ENCODE results near the gene HS6ST3.

The HS6ST3 gene

DNA sequence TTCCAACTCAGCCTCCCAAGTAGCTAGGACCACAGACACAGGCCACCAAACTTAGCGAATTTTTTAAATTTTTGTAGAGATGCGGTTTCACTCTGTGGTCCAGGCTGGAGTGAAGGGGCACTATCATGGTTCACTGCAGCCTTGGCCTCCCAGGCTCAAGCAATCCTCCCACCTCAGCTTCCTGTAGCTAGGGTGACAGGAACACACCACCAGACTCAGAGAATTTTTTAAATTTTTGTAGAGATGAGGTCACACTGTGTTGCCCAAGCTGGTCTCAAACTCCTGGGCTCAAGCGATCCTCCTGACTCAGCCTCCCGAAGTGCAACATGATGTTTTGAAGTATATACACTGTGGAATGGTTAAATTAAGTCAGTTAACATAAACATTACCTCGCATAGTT lies 640.8 kb downstream of the HS6ST3 start:
- Histone ChIP-seq H3K27ac (ENCODE audit: low read depth, low read length, poor library complexity, severe bottlenecking) (no peak overlapping the region), H2AFZ (ENCODE audit: low read length) (no peak overlapping the region), H3F3A (ENCODE audit: insufficient read depth, low read length) (no peaks in the 10 kb centered on the region), H3K4me3 (ENCODE audit: low read depth, low read length, poor library complexity, severe bottlenecking) (no peak overlapping the region), H3K4me1 (ENCODE audit: insufficient read depth, low read length, severe bottlenecking) (no peaks in the 10 kb centered on the region), H3K79me2 (ENCODE audit: insufficient read depth, low read length) (no peaks in the 10 kb centered on the region), H3K9me2 (ENCODE audit: low read depth, low read length) (no peaks in the 10 kb centered on the region), H3K36me3 (ENCODE audit: insufficient read depth, low read length) (no peaks in the 10 kb centered on the region), H3K4me2 (ENCODE audit: low read length) (no peak overlapping the region), H4K20me1 (ENCODE audit: insufficient read depth, low read length) (no peaks in the 10 kb centered on the region), H3K9me3 (ENCODE audit: low read length) (no peaks in the 10 kb centered on the region), H3K27me3 (ENCODE audit: insufficient read depth, low read length) (no peaks in the 10 kb centered on the region), H3K9ac (ENCODE audit: low read length) (no peak overlapping the region)
- TF ChIP-seq EZH2 (IDR thresholded peaks at IDR 0.05; ENCODE audit: borderline replicate concordance, low read length): no peak
- TF ChIP-seq, protein P1, sequence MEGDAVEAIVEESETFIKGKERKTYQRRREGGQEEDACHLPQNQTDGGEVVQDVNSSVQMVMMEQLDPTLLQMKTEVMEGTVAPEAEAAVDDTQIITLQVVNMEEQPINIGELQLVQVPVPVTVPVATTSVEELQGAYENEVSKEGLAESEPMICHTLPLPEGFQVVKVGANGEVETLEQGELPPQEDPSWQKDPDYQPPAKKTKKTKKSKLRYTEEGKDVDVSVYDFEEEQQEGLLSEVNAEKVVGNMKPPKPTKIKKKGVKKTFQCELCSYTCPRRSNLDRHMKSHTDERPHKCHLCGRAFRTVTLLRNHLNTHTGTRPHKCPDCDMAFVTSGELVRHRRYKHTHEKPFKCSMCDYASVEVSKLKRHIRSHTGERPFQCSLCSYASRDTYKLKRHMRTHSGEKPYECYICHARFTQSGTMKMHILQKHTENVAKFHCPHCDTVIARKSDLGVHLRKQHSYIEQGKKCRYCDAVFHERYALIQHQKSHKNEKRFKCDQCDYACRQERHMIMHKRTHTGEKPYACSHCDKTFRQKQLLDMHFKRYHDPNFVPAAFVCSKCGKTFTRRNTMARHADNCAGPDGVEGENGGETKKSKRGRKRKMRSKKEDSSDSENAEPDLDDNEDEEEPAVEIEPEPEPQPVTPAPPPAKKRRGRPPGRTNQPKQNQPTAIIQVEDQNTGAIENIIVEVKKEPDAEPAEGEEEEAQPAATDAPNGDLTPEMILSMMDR (IDR thresholded peaks at IDR 0.05; ENCODE audit: low read length): no peak

DNA sequence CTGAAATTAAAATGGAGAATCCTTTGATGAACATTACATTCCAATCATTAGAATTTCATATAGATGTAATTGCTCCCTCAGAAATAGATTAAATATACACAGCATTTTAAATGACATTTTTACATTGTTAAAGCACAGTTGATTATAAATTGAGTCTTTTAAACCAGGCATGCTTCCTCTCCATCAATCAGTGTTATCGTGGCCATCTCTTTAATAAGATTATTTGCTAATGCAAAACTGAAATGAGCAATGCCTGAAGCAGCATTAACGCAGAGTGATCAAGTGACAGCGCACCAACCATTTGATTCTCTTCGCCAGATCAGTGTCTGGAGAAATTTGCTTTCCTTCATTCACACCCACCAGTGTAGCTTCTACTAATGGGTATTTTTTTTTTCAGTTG lies 644.6 kb downstream of the HS6ST3 start:
- H3K79me2 ChIP-seq (ENCODE audit: insufficient read depth, low read length): no peaks in the 10 kb centered on the region
- TF ChIP-seq, protein P1 (IDR thresholded peaks at IDR 0.05; ENCODE audit: low read length): no peak
- no peak for TF ChIP-seq EZH2 (IDR thresholded peaks at IDR 0.05; ENCODE audit: borderline replicate concordance, low read length)
- H4K20me1 ChIP-seq (ENCODE audit: insufficient read depth, low read length): no peaks in the 10 kb centered on the region
- H3K27ac ChIP-seq (ENCODE audit: low read depth, low read length, poor library complexity, severe bottlenecking): no peak overlapping the region
- no peak overlapping the region for H3K9ac ChIP-seq (ENCODE audit: low read length)
- H3F3A ChIP-seq (ENCODE audit: insufficient read depth, low read length): no peaks in the 10 kb centered on the region
- no peak overlapping the region for H3K4me2 ChIP-seq (ENCODE audit: low read length)
- no peaks in the 10 kb centered on the region for H3K9me2 ChIP-seq (ENCODE audit: low read depth, low read length)
- H3K4me3 ChIP-seq (ENCODE audit: low read depth, low read length, poor library complexity, severe bottlenecking): no peak overlapping the region
- H3K27me3 ChIP-seq (ENCODE audit: insufficient read depth, low read length): no peaks in the 10 kb centered on the region
- H2AFZ ChIP-seq (ENCODE audit: low read length): no peak overlapping the region
- no peaks in the 10 kb centered on the region for H3K4me1 ChIP-seq (ENCODE audit: insufficient read depth, low read length, severe bottlenecking)
- H3K36me3 ChIP-seq (ENCODE audit: insufficient read depth, low read length): no peaks in the 10 kb centered on the region
- no peaks in the 10 kb centered on the region for H3K9me3 ChIP-seq (ENCODE audit: low read length)

DNA sequence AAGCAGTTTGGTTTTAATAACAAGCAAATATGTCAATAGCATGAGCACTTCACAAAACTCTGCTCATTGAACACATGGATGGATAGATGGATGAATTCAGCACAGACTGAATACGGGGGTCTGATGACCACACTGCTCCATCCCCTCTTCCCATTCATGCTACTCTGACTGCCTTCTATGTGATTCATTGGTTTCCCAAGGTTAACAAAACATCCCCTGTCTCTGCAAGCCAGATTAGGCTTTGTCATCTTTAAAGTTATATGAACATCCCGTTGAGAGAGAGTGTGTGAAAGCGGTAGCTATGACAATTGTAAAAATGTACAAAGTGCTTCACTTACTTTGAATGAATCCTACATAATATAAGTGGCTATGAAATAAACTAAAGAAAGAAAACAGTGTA lies 651.9 kb downstream of the HS6ST3 start:
- no peaks in the 10 kb centered on the region for H3K27me3 ChIP-seq (ENCODE audit: insufficient read depth, low read length)
- H3K36me3 ChIP-seq (ENCODE audit: insufficient read depth, low read length): no peaks in the 10 kb centered on the region
- no peak overlapping the region for H3K9ac ChIP-seq (ENCODE audit: low read length)
- H2AFZ ChIP-seq (ENCODE audit: low read length): no peak overlapping the region
- H3F3A ChIP-seq (ENCODE audit: insufficient read depth, low read length): no peaks in the 10 kb centered on the region
- H4K20me1 ChIP-seq (ENCODE audit: insufficient read depth, low read length): no peaks in the 10 kb centered on the region
- H3K4me3 ChIP-seq (ENCODE audit: low read depth, low read length, poor library complexity, severe bottlenecking): no peak overlapping the region
- no peaks in the 10 kb centered on the region for H3K9me2 ChIP-seq (ENCODE audit: low read depth, low read length)
- no peak overlapping the region for H3K4me2 ChIP-seq (ENCODE audit: low read length)
- H3K27ac ChIP-seq (ENCODE audit: low read depth, low read length, poor library complexity, severe bottlenecking): no peak overlapping the region
- no peaks in the 10 kb centered on the region for H3K9me3 ChIP-seq (ENCODE audit: low read length)
- TF ChIP-seq, protein P1 (IDR thresholded peaks at IDR 0.05; ENCODE audit: low read length): no peak
- no peak for TF ChIP-seq EZH2 (IDR thresholded peaks at IDR 0.05; ENCODE audit: borderline replicate concordance, low read length)
- no peaks in the 10 kb centered on the region for H3K4me1 ChIP-seq (ENCODE audit: insufficient read depth, low read length, severe bottlenecking)
- H3K79me2 ChIP-seq (ENCODE audit: insufficient read depth, low read length): no peaks in the 10 kb centered on the region

Measured in OCI-LY1 (cell line).